Osteoblast (primary cell): Measurements from ENCODE around the gene ANKRD33B. TPM values are rescaled to one million over a fixed set of nuclear protein-coding genes. Genes with fewer than 3 reads are reported as not detected.

Experiments used
- DNase-seq: peaks from one replicate; pipeline ENCODE4 v3.0.0; 2011; ENCODE audit warnings: low spot score, mixed read lengths; ENCODE audit not compliant: insufficient read length; ENCODE audit errors: missing footprints
- H2AFZ ChIP-seq: 2 replicates; pipeline ENCODE4 v1.6.0; 2011; ENCODE audit warnings: mild to moderate bottlenecking, low read length
- H3K27ac ChIP-seq: 2 replicates; pipeline ENCODE4 v1.5.1; 2011; ENCODE audit warnings: mild to moderate bottlenecking, low read depth, low read length, moderate library complexity
- H3K27me3 ChIP-seq: 2 replicates; pipeline ENCODE4 v1.6.0; 2012; ENCODE audit warnings: mild to moderate bottlenecking, control low read depth, inconsistent platforms, low read length, moderate library complexity; ENCODE audit not compliant: insufficient read depth
- H3K36me3 ChIP-seq: 2 replicates; pipeline ENCODE4 v1.5.1; 2011; ENCODE audit warnings: mild to moderate bottlenecking, low read length, control low read depth, moderate library complexity; ENCODE audit not compliant: insufficient read depth
- H3K4me1 ChIP-seq: 2 replicates; pipeline ENCODE4 v1.5.1; 2011; ENCODE audit warnings: mild to moderate bottlenecking, low read length, control low read depth, moderate library complexity; ENCODE audit not compliant: insufficient read depth
- H3K4me2 ChIP-seq: 2 replicates; pipeline ENCODE4 v1.6.0; 2011; ENCODE audit warnings: mild to moderate bottlenecking, low read length; ENCODE audit not compliant: insufficient read depth
- H3K4me3 ChIP-seq: fragments of 200-600 bp; sonication (generic); 3 replicates; pipeline ENCODE4 v1.5.1; 2012; ENCODE audit warnings: mild to moderate bottlenecking, low read length, inconsistent platforms; ENCODE audit not compliant: insufficient read depth
- H3K79me2 ChIP-seq: 2 replicates; pipeline ENCODE4 v1.6.0; 2012; ENCODE audit warnings: mild to moderate bottlenecking, low read length, control low read depth, inconsistent platforms; ENCODE audit not compliant: insufficient read depth
- H3K9me3 ChIP-seq: 2 replicates; pipeline ENCODE4 v1.5.1; 2011; ENCODE audit warnings: low read depth, low read length, control low read depth
- H4K20me1 ChIP-seq: 2 replicates; pipeline ENCODE4 v1.6.0; 2012; ENCODE audit warnings: mild to moderate bottlenecking, low read length, control low read depth; ENCODE audit not compliant: insufficient read depth
- total RNA-seq: library from RNA; depleted of rRNA; stranded (reverse); fragments of >200 nt; gene quantifications from 2 replicates; pipeline ENCODE4 v1.2.3, GENCODE V29; 2012
- TF ChIP-seq, protein P1 (sequence below): IDR thresholded peaks from 2 replicates; pipeline ENCODE4 v1.5.1; 2011; ENCODE audit warnings: mild to moderate bottlenecking, low read depth, low read length, moderate library complexity; ENCODE audit errors: extremely low read depth

The ANKRD33B gene
- total RNA-seq, 1 donor: 5.1 TPM

DNA sequence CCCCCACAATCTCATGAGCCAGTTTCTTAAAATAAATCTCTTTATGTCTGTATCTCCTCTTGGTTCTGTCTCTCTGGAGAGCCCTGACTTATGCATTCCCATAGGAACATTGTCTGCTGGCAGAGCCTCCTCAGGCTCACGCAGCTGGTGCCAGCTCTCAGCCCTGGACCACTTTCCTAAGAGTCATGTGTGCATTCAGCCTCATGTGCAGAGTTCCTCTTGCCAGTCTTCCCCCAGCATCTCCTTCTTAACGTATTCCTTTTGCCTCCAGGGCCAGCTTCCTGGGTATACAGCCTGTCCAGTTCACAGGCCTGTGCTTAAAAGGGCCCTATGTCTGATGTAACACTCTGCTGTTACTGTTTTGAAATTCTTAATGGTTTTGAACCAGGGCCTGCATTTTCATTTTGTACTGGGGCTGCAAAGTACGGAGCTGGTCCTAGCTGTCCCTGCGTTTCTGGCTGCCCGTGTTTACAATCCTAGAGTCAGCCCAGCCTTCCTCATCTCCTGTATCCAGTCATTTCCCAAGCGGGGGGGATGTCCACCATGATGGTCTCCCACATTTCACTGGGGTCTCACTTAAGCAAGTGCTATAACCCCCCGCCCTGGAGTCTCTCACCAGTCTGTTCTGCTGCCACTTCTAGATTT, 18.1 kb downstream of the ANKRD33B start:
- no peaks in the 10 kb centered on the region for H3K36me3 ChIP-seq
- TF ChIP-seq, protein P1, sequence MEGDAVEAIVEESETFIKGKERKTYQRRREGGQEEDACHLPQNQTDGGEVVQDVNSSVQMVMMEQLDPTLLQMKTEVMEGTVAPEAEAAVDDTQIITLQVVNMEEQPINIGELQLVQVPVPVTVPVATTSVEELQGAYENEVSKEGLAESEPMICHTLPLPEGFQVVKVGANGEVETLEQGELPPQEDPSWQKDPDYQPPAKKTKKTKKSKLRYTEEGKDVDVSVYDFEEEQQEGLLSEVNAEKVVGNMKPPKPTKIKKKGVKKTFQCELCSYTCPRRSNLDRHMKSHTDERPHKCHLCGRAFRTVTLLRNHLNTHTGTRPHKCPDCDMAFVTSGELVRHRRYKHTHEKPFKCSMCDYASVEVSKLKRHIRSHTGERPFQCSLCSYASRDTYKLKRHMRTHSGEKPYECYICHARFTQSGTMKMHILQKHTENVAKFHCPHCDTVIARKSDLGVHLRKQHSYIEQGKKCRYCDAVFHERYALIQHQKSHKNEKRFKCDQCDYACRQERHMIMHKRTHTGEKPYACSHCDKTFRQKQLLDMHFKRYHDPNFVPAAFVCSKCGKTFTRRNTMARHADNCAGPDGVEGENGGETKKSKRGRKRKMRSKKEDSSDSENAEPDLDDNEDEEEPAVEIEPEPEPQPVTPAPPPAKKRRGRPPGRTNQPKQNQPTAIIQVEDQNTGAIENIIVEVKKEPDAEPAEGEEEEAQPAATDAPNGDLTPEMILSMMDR: no peak
- H3K27ac ChIP-seq: no peak overlapping the region
- peak; percentile 69 for DNase-seq
- no peak overlapping the region for H3K4me3 ChIP-seq
- H3K79me2 ChIP-seq: peaks cover 12% of the 10 kb centered on the region
- no peak overlapping the region for H3K4me2 ChIP-seq
- peaks cover 6% of the 10 kb centered on the region for H3K4me1 ChIP-seq
- peak overlapping the region; percentile 71 for H2AFZ ChIP-seq
- no peaks in the 10 kb centered on the region for H3K9me3 ChIP-seq
- H3K27me3 ChIP-seq: peaks cover 6% of the 10 kb centered on the region
- peaks cover 14% of the 10 kb centered on the region for H4K20me1 ChIP-seq

DNA sequence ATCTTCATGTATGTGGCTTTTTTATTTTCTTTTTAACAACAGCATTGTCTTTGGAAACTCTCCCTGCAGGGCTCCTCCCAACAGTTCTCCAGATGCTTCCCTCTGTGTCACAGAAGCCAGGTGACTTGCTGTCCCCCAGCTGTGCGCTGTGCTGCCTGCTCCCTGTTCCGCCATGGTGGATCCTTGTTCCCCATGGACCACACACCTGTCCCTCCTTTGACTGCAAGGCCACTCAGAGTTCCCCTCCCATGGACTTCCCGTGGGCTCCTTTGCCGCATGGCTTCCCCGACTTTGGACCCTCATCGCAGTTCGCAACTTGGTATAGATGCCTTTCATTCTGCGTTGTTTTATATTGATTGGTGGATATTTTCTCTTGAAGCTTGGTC, 18.6 kb downstream of the ANKRD33B start:
- H3K27ac ChIP-seq: no peak overlapping the region
- no peak overlapping the region for H2AFZ ChIP-seq
- DNase-seq: no peak
- peaks cover 3% of the 10 kb centered on the region for H3K4me1 ChIP-seq
- no peak overlapping the region for H3K4me3 ChIP-seq
- peaks cover 14% of the 10 kb centered on the region for H4K20me1 ChIP-seq
- H3K79me2 ChIP-seq: peaks cover 12% of the 10 kb centered on the region
- TF ChIP-seq, protein P1: no peak
- no peaks in the 10 kb centered on the region for H3K36me3 ChIP-seq
- peaks cover 6% of the 10 kb centered on the region for H3K27me3 ChIP-seq
- H3K4me2 ChIP-seq: no peak overlapping the region
- no peaks in the 10 kb centered on the region for H3K9me3 ChIP-seq

DNA sequence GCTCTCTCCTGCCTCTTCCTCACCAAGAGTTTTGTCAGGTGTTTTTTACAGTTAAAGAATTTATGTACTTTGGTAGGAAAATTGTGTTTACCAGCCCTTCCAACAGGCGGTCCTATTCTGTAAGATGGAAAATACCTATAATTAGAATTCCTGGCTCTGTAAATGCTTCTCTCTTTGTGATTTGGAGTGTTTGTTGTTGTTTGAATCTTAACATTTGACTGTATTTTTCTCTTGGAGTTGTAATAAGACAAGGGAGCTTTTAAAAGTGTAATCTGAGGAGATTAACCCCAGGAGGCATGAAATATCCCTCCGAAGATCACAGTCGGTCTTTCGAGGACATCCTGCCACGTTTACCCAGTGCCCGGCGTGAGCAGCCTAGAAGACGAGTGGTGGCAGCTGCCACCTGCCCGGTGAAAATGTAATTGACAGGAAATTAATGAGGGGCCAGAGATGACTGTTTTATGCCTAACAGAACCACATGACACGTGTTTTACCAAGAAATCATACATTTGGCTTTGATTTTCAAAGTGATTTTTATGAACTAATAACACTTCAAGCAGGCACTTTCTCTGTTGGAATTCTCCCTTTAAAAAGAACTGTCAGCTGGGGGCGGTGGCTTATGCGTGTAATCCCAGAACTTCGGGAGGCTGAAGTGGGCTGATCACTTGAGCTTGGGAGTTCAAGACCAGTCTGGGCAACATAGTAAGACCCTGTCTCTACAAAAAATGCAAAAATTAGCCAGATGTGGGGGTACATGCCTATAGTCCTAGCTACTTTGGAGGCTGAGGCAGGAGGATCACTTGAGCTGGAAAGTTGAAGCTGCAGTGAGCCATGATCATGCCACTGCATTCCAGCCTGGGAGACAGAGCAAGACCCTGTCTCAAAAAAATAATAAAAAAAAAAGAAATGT, 20.0 kb downstream of the ANKRD33B start:
- Histone ChIP-seq H3K4me2 (peak overlapping the region; percentile 15), H2AFZ (no peak overlapping the region), H3K9me3 (no peaks in the 10 kb centered on the region), H3K36me3 (no peaks in the 10 kb centered on the region), H3K27me3 (peaks cover 6% of the 10 kb centered on the region), H4K20me1 (peaks cover 17% of the 10 kb centered on the region), H3K4me3 (no peak overlapping the region), H3K4me1 (no peaks in the 10 kb centered on the region), H3K79me2 (peaks cover 12% of the 10 kb centered on the region), H3K27ac (no peak overlapping the region)
- TF ChIP-seq, protein P1: no peak
- no peak for DNase-seq
